ENCODE measurements around the gene SYTL2.
"Not testable (repeated sequence)": the region's sequence is repeated elsewhere in the genome, so short reads cannot be mapped to it uniquely, and the experiment has no call there.

SYTL2 gene, protein sequence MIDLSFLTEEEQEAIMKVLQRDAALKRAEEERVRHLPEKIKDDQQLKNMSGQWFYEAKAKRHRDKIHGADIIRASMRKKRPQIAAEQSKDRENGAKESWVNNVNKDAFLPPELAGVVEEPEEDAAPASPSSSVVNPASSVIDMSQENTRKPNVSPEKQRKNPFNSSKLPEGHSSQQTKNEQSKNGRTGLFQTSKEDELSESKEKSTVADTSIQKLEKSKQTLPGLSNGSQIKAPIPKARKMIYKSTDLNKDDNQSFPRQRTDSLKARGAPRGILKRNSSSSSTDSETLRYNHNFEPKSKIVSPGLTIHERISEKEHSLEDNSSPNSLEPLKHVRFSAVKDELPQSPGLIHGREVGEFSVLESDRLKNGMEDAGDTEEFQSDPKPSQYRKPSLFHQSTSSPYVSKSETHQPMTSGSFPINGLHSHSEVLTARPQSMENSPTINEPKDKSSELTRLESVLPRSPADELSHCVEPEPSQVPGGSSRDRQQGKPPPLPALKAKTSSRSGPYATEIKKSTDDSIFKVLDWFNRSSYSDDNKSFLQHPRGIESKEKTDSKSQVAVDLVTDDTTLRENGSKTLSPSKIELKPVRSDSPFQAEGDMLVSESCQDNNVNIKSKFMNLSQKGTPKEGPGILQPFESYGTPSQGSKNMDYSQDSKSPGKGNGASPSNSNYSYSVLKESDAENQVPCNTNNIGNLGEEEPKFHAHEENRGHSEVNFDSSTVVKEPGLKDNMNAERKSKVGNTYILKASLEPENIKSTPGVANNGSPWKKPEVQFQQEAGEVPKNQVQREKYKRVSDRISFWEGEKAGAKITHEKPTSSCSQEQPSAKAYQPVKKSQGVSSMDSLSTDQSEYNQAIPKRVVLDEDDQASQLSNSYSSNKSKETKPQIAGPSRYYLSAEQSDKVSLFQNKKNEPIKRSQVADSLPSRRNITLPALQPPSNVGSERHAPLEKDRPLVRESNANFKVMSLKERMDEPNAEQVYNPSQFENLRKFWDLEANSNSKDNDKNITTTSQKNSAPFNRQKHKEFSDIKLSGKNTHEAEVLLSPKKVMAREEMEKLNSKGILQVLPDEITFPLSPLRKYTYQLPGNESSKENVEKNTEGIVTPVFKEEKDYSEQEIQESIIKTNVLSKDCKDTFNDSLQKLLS (N-terminal part only)
- total RNA-seq: 1.5 to 15.4 (median 6.7) reads per million in 3 experiments

DNA sequence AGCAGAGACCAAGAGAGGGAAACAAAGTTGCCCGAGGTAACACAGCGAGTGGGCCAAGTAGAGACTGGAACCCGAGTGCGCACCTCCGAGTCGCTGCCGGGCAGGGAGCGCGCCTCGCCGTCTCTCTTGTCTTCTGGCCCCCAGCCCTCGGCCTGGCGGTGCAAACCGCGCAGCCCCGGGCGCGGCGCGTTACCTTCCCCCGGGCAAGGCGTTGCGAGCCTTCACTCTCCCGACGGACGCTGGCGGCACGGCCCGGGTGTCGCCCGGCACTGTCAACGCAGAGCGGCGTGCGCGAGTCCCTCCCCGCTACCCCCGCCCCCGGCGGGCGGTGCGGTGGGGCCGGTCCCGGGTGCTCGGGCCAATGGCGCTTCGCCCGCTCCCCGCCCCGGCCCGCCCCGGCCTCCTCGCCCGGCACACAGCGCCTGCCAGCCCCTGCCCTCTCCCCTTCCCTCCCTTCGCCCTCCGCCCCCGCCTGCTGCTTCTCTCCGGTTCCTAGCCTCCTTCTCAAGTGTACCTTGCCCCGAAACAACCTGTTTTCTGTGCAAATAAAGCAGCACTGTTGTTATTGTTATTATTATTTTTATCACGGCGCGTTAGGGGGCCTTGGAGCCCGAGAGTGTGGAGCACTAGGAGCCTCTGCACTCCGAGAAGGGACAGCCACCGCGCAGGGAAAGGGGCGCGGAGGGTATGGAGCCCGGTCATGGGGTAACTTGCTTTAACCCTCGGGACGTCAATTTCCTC is at the start of gene SYTL2:
Gene SYTL2, minus strand, starts transcription at position 271 of the 741 bp plus-strand sequence. CDS start 53,416 bp downstream, outside the sequence.
- DNase-seq: peak; percentile 75

DNA sequence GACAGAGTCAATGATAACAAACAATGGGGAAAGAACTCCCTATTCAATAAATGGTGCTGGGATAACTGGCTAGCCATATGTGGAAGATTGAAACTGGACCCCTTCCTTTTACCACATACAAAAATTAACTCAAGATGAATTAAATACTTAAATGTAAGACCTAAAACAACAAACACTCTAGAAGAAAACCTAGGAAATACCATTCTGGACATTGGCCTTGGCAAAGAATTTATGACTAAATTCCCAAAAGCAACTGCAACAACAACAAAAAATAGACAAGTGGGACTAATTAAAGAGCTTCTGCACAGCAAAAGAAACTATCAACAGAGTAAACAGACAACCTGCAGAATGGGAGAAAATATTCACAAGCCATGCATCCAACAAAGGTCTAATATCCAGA is 48.6 kb upstream of the SYTL2 start:
- not testable (repeated sequence) for DNase-seq

DNA sequence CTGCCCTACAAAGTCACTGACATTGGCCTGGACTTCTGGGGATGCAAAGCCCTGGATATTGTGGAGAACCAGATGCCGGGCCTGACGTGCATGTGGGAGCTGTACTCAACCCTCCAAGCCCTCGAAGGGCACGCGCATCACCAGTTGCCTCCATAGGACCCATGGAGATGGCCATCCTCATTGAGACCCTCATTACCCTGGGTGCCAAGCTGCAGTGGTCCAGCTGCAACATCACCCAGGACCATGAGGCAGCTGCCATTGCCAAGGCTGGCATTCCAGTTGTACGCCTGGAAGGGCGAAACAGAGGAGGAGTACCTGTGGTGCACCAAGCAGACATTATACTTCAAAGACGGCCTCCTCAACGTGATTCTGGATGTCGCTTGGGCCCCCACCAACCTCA is 46.2 kb upstream of the SYTL2 start:
- no peak for DNase-seq

DNA sequence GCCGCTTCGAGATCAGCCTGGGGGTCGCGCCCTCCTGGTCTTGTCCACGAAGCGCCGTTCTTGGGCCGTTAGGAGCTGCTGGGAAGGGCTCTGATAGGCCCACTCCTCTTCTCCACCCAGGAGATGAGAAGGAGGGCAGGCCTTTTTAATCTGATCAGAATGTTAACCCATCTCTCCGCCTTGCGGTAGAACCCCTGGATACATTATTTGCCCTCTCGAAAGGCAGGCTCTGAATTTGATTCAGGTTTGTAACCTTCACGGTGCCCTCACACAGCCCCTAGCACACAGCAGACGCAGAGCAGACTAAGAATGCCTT is 44.4 kb upstream of the SYTL2 start, which contains the start of gene CCDC83:
Gene CCDC83, plus strand, starts transcription at position 43 of the 316 bp plus-strand sequence. CDS start 9,741 bp downstream, outside the sequence.
- DNase-seq: no peak

DNA sequence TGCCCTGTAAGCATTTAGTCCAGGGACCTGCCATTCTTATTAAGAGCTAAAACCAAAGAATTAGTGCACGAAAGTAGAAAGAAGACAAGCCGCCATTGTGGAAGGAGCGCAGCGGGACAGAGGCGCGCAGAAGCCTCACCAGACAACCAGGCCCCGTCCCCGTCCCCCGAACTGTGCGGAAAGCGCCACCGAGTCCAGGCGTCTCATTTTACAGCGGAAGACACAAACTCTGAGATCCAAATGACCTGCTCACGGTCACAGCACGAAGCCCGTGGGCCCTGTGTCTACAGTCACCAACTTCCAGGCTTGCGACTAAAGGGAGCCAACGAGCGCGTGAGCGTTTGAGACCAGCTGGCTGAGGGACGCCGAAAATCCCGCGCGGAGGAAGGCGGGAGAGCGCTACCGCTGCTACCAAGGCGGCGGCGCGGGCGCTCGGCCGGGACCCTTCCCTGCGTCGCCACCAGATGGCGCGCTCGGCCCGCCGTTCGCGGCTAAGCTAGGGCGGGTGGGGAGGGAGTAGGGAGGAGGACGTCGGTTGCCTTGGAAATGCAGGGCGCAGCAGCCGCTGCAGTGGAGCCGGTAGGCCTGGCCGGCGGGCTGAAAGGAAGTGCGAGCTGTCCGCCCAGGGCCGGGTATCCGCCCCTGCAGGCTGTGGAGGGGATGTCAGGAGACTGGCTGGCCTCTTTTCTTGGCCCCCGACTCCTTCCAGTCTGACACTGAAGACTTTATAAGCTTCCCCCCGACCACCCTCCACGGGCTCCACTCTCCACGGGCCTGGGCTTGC is 43.8 kb upstream of the SYTL2 start:
- peak; percentile 86 for DNase-seq

DNA sequence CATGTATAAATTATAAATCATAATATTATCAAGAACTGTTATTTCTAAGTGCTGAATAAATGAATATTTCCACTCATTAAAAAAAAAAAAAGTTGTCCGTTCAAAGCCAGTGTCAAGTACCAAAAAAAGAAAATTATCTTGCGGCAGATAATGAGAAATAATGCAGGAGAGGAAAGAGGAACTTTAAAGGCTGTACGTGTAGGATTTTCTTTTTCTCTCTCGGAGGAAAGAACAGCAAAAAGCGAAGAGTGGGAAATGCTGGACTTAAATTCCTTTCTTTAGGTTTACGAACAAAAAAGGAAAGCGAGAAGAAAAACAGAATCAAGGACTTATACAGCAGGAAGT is 43.2 kb upstream of the SYTL2 start:
- DNase-seq: no peak

DNA sequence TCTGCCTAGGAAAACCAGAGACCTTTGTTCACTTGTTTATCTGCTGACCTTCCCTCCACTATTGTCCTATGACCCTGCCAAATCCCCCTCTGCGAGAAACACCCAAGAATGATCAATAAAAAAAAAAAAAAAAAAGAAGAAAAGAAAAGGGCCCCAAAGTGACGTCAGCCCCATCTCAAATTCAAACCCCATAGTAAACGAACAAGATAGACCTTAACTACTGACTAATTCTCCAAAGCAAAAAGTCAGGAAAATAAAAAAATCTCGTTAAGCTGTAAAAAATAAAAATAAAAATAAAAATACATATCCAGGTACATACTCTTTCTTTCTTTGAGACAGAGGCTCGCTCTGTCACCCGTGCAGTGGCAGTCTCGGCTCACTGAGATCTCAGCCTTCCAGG is 42.6 kb upstream of the SYTL2 start:
- not testable (repeated sequence) for DNase-seq

DNA sequence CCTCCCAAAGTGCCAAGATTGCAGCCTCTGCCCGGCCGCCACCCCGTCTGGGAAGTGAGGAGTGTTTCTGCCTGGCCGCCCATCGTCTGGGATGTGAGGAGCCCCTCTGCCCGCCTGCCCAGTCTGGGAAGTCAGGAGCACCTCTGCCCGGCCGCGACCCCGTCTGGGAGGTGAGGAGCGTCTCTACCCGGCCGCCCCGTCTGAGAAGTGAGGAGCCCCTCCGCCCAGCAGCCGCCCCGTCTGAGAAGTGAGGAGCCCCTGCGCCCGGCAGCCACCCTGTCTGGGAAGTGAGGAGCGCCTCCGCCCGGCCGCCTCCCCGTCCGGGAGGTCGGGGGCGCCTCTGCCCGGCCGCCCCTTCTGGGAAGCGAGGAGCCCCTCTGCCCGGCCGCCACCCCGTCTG is 41.8 kb upstream of the SYTL2 start:
- not testable (repeated sequence) for DNase-seq

DNA sequence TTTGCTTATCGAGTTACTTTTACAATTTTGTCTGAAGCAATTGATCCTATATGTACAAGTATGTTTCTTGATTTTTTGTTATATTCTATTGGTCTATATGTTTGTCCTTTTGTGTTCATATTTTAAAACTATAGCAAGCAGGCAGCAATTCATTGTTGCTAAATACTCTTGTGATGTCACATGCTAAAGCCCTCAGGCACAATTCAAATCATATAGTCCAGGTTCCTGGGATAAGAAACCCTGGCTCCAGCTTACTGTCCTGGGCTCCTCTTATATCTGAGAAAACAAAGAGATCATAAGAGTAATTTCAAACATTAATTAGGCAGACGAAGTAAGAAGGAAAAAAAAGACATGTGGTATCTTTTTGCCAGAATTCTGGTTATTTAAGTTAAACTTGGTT is 37.6 kb upstream of the SYTL2 start:
- no peak for DNase-seq

DNA sequence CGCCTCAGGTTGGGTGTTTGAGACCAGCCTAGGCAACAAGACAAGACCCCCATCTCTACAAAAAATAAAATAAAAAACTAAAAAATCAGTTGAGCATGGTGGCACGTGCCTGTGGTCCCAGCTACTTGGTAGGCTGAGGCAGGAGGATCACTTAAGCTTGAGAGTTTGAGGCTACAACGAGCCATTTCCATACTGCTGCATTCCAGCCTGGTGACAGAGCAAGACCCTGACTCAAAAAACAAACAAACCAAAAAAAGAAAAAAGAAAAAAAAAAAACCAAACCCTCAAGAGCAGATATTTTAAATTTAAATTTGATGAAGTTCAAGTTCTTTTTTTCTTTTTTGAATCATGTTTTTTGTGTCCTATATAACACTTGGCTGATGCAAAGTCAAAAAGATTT is 37.1 kb upstream of the SYTL2 start:
- DNase-seq: no peak

DNA sequence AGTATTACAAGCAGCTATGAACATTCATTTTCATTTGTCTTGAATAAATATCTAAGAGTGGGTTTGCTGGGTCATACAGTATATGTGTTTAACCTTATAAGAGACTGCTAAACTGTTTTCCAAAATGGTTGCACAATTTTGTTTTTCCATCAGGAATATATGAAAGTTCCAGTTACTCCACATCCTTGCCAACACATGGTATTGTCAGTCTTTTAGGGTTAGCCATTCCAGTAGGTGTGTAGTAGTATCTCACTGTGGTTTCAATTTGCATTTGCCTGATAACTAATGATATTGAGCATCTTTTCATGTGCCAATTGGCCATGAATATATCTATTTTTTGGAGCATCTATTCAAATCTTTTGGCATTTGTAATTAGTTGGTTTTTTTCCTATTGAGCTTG is 36.5 kb upstream of the SYTL2 start:
- no peak for DNase-seq

DNA sequence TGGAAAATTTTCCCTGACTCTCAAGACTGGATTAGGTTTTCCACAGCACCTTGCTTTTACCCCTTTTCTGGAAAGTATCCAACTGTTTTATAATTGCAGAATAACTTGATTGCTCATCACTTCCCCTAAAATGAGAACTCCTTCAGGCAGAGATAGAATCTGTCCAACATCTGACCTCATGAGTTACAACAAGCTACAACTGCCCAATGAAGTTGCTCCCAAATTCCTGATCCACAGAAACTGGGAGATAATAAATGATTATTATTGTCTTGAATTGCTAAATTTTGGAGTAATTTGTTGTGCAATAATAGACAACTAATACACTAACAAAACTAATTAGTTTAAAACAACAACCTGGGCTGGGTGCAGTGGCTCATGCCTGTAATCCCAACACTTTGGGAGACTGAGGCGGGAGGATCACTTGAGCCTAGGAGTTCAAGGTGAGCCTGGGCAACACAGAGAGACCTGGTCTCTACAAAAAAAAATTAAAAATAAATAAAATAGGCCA is 34.2 kb upstream of the SYTL2 start:
- no peak for DNase-seq

DNA sequence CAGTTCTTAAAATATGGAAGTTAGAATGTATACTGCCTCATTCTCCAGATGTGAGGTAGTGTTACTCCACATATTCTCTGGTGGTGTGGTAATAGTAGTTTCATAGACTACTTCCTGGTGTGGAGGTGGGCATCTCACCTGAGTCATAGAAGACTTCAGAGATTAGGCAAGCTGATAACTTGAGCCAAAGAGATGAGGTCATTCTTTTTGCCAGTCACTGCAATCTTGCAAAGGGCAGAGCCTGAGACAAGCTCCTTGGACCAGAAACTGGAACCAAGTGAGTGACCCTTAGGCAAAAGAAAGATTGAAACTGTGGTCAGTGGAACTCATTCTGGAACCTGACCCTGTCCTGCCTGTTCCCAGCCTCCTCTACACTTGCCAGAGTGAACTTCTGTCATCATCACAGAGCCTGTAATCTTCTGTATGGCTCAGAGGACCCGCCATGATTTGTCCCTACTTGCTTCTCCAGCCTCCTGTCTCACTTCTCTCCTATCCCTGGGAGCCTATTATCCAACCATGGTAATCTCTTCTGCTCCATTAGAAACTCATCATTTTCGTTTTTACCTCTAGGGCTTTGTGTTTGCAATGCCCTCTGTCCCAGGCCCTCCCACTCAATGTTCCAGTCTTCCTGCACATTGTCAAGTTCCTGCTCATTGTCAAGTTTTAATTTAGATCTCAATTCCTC is 33.6 kb upstream of the SYTL2 start:
- no peak for DNase-seq

DNA sequence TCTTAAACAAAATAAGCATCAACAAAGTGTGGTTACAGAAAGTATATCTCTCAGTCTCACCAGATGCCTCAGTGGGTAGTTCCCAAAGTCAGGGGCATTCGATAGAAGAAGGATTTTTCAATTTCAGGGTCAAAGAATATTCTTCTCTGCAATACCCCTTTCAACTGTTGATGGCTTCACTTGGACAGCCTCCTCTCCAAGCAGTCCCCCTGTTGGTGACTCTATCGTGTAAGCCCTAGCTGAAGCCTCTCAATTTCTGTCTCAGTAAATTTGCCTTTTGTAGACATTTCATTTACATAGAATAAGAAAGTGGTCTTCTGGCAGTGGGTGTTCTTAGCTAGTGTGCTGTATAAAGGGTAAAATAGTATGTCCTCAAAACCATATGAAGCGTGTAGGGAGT is 33.0 kb upstream of the SYTL2 start:
- no peak for DNase-seq

DNA sequence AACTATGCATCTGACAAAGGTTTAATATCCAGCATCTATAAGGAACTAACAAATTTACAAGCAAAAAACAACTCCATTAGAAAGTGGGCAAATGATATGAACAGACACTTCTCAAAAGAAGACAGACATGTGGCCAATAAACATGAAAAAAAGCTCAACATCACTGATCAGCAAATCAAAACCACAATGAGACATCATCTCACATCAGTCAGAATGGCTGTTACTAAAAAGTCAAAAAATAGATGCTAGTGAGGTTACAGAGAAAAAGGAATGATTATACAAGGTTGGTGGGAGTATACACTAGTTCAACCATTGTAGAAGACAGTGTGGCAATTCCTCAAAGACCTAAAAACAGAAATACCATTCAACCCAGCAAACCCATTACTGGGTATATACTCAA is 30.0 kb upstream of the SYTL2 start:
- not testable (repeated sequence) for DNase-seq

DNA sequence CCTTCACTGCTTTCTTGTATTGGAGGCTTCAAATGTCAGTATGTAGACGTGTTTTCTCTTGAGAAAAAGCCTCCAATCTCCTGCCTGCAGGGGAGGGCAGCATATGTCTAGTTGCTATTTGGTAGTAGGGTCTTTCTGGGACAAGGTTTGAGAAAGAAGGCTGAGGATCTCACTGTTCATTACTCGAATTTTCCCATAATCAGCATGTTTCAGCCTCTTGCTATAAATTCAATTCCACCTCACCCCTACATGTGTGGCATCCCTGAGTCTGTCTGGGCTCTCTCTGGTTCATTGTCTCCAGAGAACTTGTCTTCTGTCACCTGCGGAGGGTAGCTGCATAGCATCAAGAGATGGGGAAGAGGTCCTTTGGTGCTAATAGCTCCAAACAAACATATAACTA is 24.8 kb upstream of the SYTL2 start:
- DNase-seq: no peak

DNA sequence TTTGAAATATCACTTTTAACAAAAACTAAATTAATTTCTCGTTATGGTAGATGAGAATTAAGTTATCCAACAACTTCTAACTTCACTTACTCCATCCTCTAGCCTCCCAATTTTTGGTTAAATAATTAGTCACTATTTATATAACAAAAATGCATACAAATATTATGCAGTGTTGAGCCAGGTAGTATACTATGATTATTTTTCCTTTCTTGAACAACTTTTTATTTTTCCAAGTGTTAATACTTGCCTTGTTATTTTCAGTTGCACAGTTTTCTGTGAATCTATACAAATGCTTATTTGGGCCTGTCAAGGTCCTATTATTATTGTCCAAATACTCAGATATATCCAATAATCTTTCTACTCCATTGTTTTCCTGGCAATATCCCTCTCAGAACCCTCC is 24.3 kb upstream of the SYTL2 start:
- DNase-seq: no peak

DNA sequence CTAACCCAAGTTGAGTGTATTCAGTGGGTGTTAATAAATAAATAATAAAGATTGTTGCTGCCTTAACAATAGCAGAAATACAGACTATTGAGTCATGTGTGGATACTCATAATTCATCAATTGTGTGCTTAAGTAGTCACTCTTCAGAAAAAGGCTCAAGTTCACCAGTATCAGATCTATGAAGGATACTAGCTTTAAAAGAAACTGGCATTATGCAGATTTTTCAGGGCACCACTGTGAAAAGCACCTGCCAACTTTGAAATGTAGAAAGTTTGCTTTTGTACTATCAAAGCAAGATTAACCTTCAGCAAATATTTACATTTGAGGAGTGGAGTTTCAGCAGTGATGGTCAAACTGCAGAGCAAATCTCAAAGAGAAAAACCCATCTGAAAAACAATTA is 20.1 kb upstream of the SYTL2 start:
- no peak for DNase-seq

DNA sequence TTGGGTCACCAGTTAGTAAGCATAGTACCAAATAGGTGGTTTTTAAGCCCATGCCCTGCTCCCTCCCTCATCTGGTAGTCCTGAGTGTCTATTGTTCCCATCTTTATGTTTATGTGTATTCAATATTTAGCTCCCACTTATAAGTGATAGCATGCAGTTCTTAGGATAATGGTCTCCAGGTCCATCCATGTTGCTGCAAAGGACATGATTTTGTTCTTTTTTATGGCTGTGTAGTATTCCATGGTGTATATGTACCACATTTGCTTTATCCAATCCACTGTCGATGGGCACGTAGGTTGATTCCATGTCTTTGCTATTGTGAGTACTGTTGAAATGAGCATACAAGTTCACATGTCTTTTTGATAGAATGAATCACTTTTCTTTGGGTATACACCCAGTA is 18.2 kb upstream of the SYTL2 start:
- DNase-seq: no peak

DNA sequence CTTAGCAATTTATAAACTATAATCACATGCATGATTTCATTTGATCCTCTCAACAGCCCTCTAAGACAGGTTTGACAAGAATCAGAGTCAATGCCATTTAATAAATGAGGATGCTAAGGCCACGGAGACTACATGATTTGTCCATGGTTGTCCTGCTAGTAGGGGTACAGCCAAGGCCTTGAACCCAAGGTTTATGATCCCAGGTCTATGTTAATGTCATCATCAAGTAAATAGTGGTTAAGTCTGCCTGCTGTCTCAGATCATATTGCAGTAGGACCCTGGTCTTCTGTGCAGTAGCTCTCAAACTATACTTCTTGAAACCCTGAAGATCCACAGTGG is 17.7 kb upstream of the SYTL2 start:
- no peak for DNase-seq
